AG04450 (cell line): ENCODE data around the gene RNF208. TPM values are rescaled to one million over a fixed set of nuclear protein-coding genes. Genes with fewer than 3 reads are reported as not detected.

ENCODE experiments used
- CTCF ChIA-PET: fragments of 300-600, 350-600 bp; formaldehyde crosslinking; extraction: SDS; loops from one replicate; lab custom pipeline; 2022; ENCODE audit warnings: antibody characterized with exemption, inconsistent platforms; lab: Charles Lee
- POLR2A ChIA-PET: fragments of 350-600 bp; formaldehyde crosslinking; extraction: SDS; loops from one replicate; lab custom pipeline; 2021; ENCODE audit warnings: antibody characterized with exemption, inconsistent platforms; lab: Yijun Ruan, JAX
- DNase-seq: peaks from one replicate; pipeline ENCODE4 v3.0.0-alpha.2; 2011; ENCODE audit warnings: low read depth, low spot score
- H3K27ac ChIP-seq: one replicate; pipeline ENCODE4 v1.5.1; 2012; ENCODE audit warnings: low read depth, low read length, control low read depth
- H3K27me3 ChIP-seq: one replicate; pipeline ENCODE4 v1.6.0; 2012; ENCODE audit warnings: low read length; ENCODE audit not compliant: control insufficient read depth, insufficient read depth
- H3K4me3 ChIP-seq: 2 replicates; pipeline ENCODE4 v1.5.1; 2011; ENCODE audit warnings: mild to moderate bottlenecking, low read depth, low read length, control low read depth
- H3K9me3 ChIP-seq: 2 replicates; pipeline ENCODE4 v1.5.1; 2012; ENCODE audit warnings: low read length; ENCODE audit not compliant: control insufficient read depth, insufficient read depth
- CTCF ChIP-seq: IDR thresholded peaks from 2 replicates; pipeline ENCODE4 v1.5.1; 2011; ENCODE audit warnings: low read depth, low read length, control low read depth, inconsistent platforms
- polyA plus RNA-seq: library from polyadenylated mRNA; depleted of rRNA; stranded (reverse); fragments of >200 nt; gene quantifications from 2 replicates; pipeline ENCODE4 v1.2.3, GENCODE V29; 2011

Gene RNF208
- polyA plus RNA-seq, 1 experiment = 0.17 TPM

GRCh38 chr9:137215196-137215986 lies 6.6 kb downstream of the RNF208 start:
- Histone ChIP-seq H3K9me3 (no peaks in the 10 kb centered on the region; the same call in 1 of the 2 replicates), H3K4me3 (no peak overlapping the region), H3K27me3 (no peaks in the 10 kb centered on the region), H3K27ac (no peak overlapping the region)
- POLR2A ChIA-PET = no interaction called here
- DNase-seq = no peak
- no peak for TF ChIP-seq CTCF
- CTCF ChIA-PET = interaction anchor here (0.6 kb wide), 1 partner anchor 21 kb away, joined by 3 read pairs; no protein-coding TSS in a partner anchor

- Histone ChIP-seq H3K9me3 (no peaks in the 10 kb centered on the region; the same call in 1 of the 2 replicates), H3K27me3 (no peaks in the 10 kb centered on the region), H3K4me3 (no peak overlapping the region), H3K27ac (no peak overlapping the region)
- no peak for DNase-seq
- ChIA-PET CTCF (no interaction called here), POLR2A (interaction anchor here (2.1 kb wide), 1 partner anchor 26 kb away, joined by 5 read pairs; the partner anchor contains the start of gene TUBB4B)
- TF ChIP-seq CTCF = no peak
Observed at GRCh38 chr9:137214620-137215019, 7.4 kb downstream of the RNF208 start.

- POLR2A ChIA-PET = interaction anchor here (0.9 to 2.1 kb wide), 3 partner anchors 13 to 27 kb away, joined by 3 to 5 read pairs (median 3); partner anchors contain the start of genes TPRN and TUBB4B
- CTCF ChIA-PET = no interaction called here
Observed at GRCh38 chr9:137213160-137214060, 8.6 kb downstream of the RNF208 start.

DNA sequence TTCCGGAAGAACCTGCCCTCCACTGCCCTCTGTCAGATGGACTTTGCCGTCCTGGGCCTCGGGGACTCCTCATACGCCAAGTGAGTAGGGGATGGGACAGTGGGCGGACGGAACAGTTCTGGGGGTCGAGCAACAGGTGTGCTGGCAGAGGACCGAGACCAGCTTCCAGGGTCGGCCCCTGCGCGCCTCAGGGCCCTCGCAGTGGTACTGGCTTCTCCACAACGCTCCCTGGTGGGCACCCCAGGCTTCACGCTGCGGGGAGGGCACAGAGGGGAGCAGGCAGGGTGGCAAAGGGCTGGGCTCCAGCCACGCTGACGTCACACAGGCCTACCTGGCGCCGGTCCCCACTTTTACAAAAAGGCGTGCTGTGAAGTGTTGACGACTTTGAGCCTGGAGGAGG lies 9.5 kb downstream of the RNF208 start:
- H3K27me3 ChIP-seq = no peaks in the 10 kb centered on the region
- CTCF ChIA-PET = no interaction called here
- TF ChIP-seq CTCF = no peak
- POLR2A ChIA-PET = no interaction called here
- no peak for DNase-seq
- H3K27ac ChIP-seq = no peak overlapping the region
- H3K9me3 ChIP-seq = no peaks in the 10 kb centered on the region; the same call in 1 of the 2 replicates
- no peak overlapping the region for H3K4me3 ChIP-seq

More at GRCh38 chr9:137213160-137214060, 8.6 kb downstream of the RNF208 start:
- H3K9me3 ChIP-seq = no peaks in the 10 kb centered on the region; the same call in 1 of the 2 replicates
- DNase-seq = no peak
- H3K27me3 ChIP-seq = no peaks in the 10 kb centered on the region
- no peak overlapping the region for H3K27ac ChIP-seq
- H3K4me3 ChIP-seq = no peak overlapping the region
- TF ChIP-seq CTCF = no peak
